HepG2 (cell line): ENCODE results near the gene ADARB2. TPM values are rescaled to one million over a fixed set of nuclear protein-coding genes. Genes with fewer than 3 reads are reported as not detected.

Experiments used
- ATAC-seq: fragments of 200-7000 bp; cut with Tn5 transposase; 3 replicates; pipeline ENCODE4 v1.9.1; 2020; ENCODE audit warnings: mild to moderate bottlenecking, moderate library complexity
- BruUV-seq: library from RNA; stranded (reverse); fragments of 400-500 nt; replicated peaks from 2 replicates; lab custom pipeline; 2021; lab: Mats Ljungman, UMichigan
- CTCF ChIA-PET: fragments of 300-600 bp; formaldehyde crosslinking; extraction: SDS; loops from one replicate; lab custom pipeline; 2021; ENCODE audit warnings: low total read pairs, inconsistent platforms, low intra/inter-chr PET ratio; lab: Yijun Ruan, JAX
- POLR2A ChIA-PET: fragments of 350-600 bp; sonication (Branson Sonifier 250); formaldehyde crosslinking; loops from one replicate; lab custom pipeline; 2020; ENCODE audit warnings: antibody characterized with exemption, inconsistent platforms; lab: Yijun Ruan, JAX
- DNase-seq: peaks from one replicate; pipeline ENCODE4 v3.0.0-alpha.2; 2015; ENCODE audit warnings: low spot score
- FAIRE-seq: peaks from 3 replicates; lab custom pipeline; 2011; peaks lifted over from hg19 to GRCh38; lab: Jason Lieb, UNC
- H2AFZ ChIP-seq: one replicate; pipeline ENCODE4 v1.6.1; 2011; ENCODE audit warnings: low read length, inconsistent platforms
- H3K27ac ChIP-seq: fragments of 300-600 bp; 3 replicates; pipeline ENCODE4 v1.8.0; 2011; ENCODE audit warnings: mixed run types, mild to moderate bottlenecking, mixed read lengths, low read length, inconsistent platforms; ENCODE audit not compliant: insufficient read depth; ENCODE audit errors: extremely low read length
- H3K27me3 ChIP-seq, 2 experiments: fragments of 200-600 bp in 1 of 2; 2 replicates in 1 of 2; 3 replicates in 1 of 2; pipeline versions ENCODE4 v1.6.0 to v1.8.0; 2011; ENCODE audit warnings: low read length in 2 of 2, mild to moderate bottlenecking in 2 of 2, moderate library complexity in 2 of 2, inconsistent platforms in 1 of 2; ENCODE audit not compliant: insufficient read depth in 2 of 2, control insufficient read depth in 1 of 2
- H3K36me3 ChIP-seq, 2 experiments: fragments of 200-600 bp in 1 of 2; replicated peaks in 1 of 2; 2 replicates in 1 of 2; 3 replicates in 1 of 2; pipeline versions ENCODE4 v1.5.1 to v1.8.0; 2011; ENCODE audit warnings: low read length in 2 of 2, inconsistent platforms in 1 of 2; ENCODE audit not compliant: insufficient read depth in 2 of 2, control insufficient read depth in 1 of 2
- H3K4me1 ChIP-seq: 2 replicates; pipeline ENCODE4 v1.5.1; 2012; ENCODE audit warnings: low read length, inconsistent platforms; ENCODE audit not compliant: insufficient read depth
- H3K4me2 ChIP-seq: 2 replicates; pipeline ENCODE4 v1.6.0; 2011; ENCODE audit warnings: low read depth, low read length, inconsistent platforms
- H3K4me3 ChIP-seq, 3 experiments: fragments of 200-600 bp in 1 of 3; sonication (generic), shearing (Covaris generic) in 1 of 3; replicated peaks in 1 of 3; 2 replicates each; pipeline ENCODE4 v1.5.1; 2011 to 2016; ENCODE audit warnings: low read length in 3 of 3, inconsistent platforms in 2 of 3, low read depth in 2 of 3, mild to moderate bottlenecking in 2 of 3, control low read depth in 1 of 3, mixed read lengths in 1 of 3; ENCODE audit not compliant: insufficient read depth in 1 of 3
- H3K79me2 ChIP-seq: one replicate; pipeline ENCODE4 v1.6.1; 2011; ENCODE audit warnings: low read length, inconsistent platforms; ENCODE audit not compliant: insufficient read depth
- H3K9ac ChIP-seq: 2 replicates; pipeline ENCODE4 v1.6.0; 2011; ENCODE audit warnings: mild to moderate bottlenecking, low read depth, low read length, inconsistent platforms; ENCODE audit not compliant: insufficient read depth
- H3K9me3 ChIP-seq: 2 replicates; pipeline ENCODE4 v1.5.1; 2012; ENCODE audit warnings: mild to moderate bottlenecking, low read length
- H4K20me1 ChIP-seq: 2 replicates; pipeline ENCODE4 v1.6.0; 2011; ENCODE audit warnings: inconsistent platforms, mild to moderate bottlenecking, low read length, moderate library complexity; ENCODE audit not compliant: insufficient read depth
- ATAD3A ChIP-seq: sonication (generic); formaldehyde crosslinking; IDR thresholded peaks from 2 replicates; pipeline ENCODE4 v1.4.0; 2020; ENCODE audit warnings: missing genetic modification reagents
- EP300 ChIP-seq, 3 experiments: sonication (generic) in 1 of 3; formaldehyde crosslinking in 1 of 3; IDR thresholded peaks; 2 replicates each; pipeline versions ENCODE4 v1.5.1 to v1.6.1; 2011 to 2020; ENCODE audit warnings: low read depth in 2 of 3, low read length in 2 of 3, borderline replicate concordance in 1 of 3, improper control_type of control experiment in 1 of 3, mild to moderate bottlenecking in 1 of 3, missing genetic modification reagents in 1 of 3, moderate library complexity in 1 of 3
- KDM5B ChIP-seq: sonication (generic); formaldehyde crosslinking; IDR thresholded peaks from 2 replicates; pipeline ENCODE4 v1.4.0; 2020; ENCODE audit warnings: missing genetic modification reagents, mild to moderate bottlenecking, borderline replicate concordance
- MIER2 ChIP-seq: IDR thresholded peaks from 2 replicates; pipeline ENCODE4 v1.6.1; 2016; ENCODE audit warnings: missing biosample characterization, missing genetic modification reagents
- NFE2L2 ChIP-seq: fragments of 150-350 bp; IDR thresholded peaks from 2 replicates; pipeline ENCODE4 v1.6.1; 2014; ENCODE audit warnings: low read length
- ZNF30 ChIP-seq: sonication (generic); formaldehyde crosslinking; IDR thresholded peaks from 2 replicates; pipeline ENCODE4 v1.5.0; 2020; ENCODE audit warnings: mild to moderate bottlenecking, missing genetic modification reagents
- ZNF343 ChIP-seq: sonication (generic); formaldehyde crosslinking; IDR thresholded peaks from 2 replicates; pipeline ENCODE4 v1.4.0; 2020; ENCODE audit warnings: mild to moderate bottlenecking, missing genetic modification reagents
- ZNF468 ChIP-seq: sonication (generic); formaldehyde crosslinking; IDR thresholded peaks from 2 replicates; pipeline ENCODE4 v1.8.0; 2022; ENCODE audit warnings: mild to moderate bottlenecking, moderate library complexity, missing genetic modification reagents
- WGBS: methylation state at CpG from one replicate; pipeline ENCODE4 v1.1.6; 2017; ENCODE audit warnings: low lambda C conversion rate; 5-methylcytosine and 5-hydroxymethylcytosine counted together
- in situ Hi-C: cut with HindIII; loops from 2 replicates; pipeline ENCODE4 v1.10.0; 2017; ENCODE audit warnings: low pct_unique_long_range_greater_than_20kb; ENCODE audit not compliant: extremely low pct_ligation_motif_present
- intact Hi-C: fragments of 100-400 bp; cut with micrococcal nuclease; formaldehyde crosslinking; loops from one replicate; pipeline ENCODE4 v1.10.0; 2022; ENCODE audit not compliant: unreplicated experiment
- polyA plus RNA-seq, 8 experiments: library from polyadenylated mRNA; depleted of rRNA in 3 of 8; stranded (reverse) in 7 of 8; unstranded in 1 of 8; fragments of >200 nt; fragmentation: Illumina TruSeq in 4 of 8; extraction: Trizol in 4 of 8; gene quantifications; 2 replicates each; pipeline versions ENCODE4 v1.2.1 to v1.2.3, GENCODE V29; 2011 to 2016; ENCODE audit warnings: low read depth in 4 of 8, missing spikeins in 1 of 8, mixed read lengths in 1 of 8; ENCODE audit not compliant: insufficient read depth in 1 of 8
- total RNA-seq, 5 experiments: library from RNA; depleted of rRNA; stranded (reverse); fragments of >200 nt; fragmentation: Illumina TruSeq; extraction: Trizol; gene quantifications; 2 replicates each; pipeline ENCODE4 v1.2.3, GENCODE V29; 2016; ENCODE audit warnings: low read depth in 1 of 5
- TF ChIP-seq, protein P1 (sequence below): sonication (generic); formaldehyde crosslinking; IDR thresholded peaks from 2 replicates; pipeline ENCODE4 v1.4.0; 2020; ENCODE audit warnings: mild to moderate bottlenecking, missing genetic modification reagents
- TF ChIP-seq, protein P2 (sequence below): sonication (generic); formaldehyde crosslinking; IDR thresholded peaks from 2 replicates; pipeline ENCODE4 v1.5.0; 2020; ENCODE audit warnings: missing genetic modification reagents
- TF ChIP-seq, protein P3 (sequence below): sonication (generic); formaldehyde crosslinking; IDR thresholded peaks from 2 replicates; pipeline ENCODE4 v1.8.1; 2022; ENCODE audit warnings: low read depth, mild to moderate bottlenecking, missing genetic modification reagents

ADARB2 gene
- total and polyA plus RNA-seq, 2 of the 13 experiments (the other 11 are each of a cell fraction or from before 2014, with no cell fraction given) = not detected

DNA sequence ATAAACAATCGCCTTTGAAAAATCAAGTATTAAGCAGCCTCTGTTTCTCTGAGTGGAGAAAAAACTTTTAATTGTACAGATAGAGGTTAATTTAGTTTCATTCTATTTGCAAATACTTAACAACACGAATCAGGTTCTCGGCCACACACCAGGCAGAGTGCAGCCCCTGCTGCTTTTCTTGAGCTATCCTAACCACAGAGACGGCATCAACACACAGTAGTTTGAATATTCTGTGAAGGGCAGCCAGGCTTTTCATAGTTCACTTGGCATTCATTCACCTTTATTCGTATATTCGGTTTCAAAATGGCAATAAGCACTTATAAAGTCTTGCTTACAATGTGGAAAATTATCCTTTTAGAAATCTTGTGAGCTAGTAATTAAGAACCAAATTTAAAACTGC, 5.7 kb downstream of the ADARB2 start:
- no peak overlapping the region for H3K4me3 ChIP-seq
- H4K20me1 ChIP-seq = no peaks in the 10 kb centered on the region
- FAIRE-seq (no peak), DNase-seq (no peak), ATAC-seq (no peak)
- BruUV-seq = no TSS peak
- WGBS = 0% methylated on average over 6 of the region's 6 CpGs
- ChIA-PET CTCF (no interaction called here), POLR2A (no interaction called here)
- H3K4me2 ChIP-seq = no peak overlapping the region
- peaks cover 4 to 38% of the 10 kb centered on the region in 2 experiments for H3K27me3 ChIP-seq
- in situ Hi-C loops (no loop called here), intact Hi-C loops (loop anchor here (5.0 kb wide), 1 partner anchor 619 kb away; no protein-coding TSS in a partner anchor)
- no peaks in the 10 kb centered on the region for H3K9me3 ChIP-seq
- H3K27ac ChIP-seq = no peak overlapping the region
- H3K4me1 ChIP-seq = no peaks in the 10 kb centered on the region
- TF ChIP-seq NFE2L2 (no peak), ATAD3A (CRISPR knock-in tag) (no peak), MIER2 (CRISPR knock-in tag) (no peak), ZNF30 (CRISPR knock-in tag) (no peak), ZNF468 (CRISPR knock-in tag) (no peak), EP300 (IDR thresholded peaks at IDR 0.05; ENCODE audit: low read depth in 2 of 2, low read length in 2 of 2) (no peak), EP300 (CRISPR knock-in tag; IDR thresholded peaks at IDR 0.05; ENCODE audit: borderline replicate concordance) (no peak), ZNF343 (no peak), KDM5B (CRISPR knock-in tag) (no peak)
- TF ChIP-seq, protein P1, sequence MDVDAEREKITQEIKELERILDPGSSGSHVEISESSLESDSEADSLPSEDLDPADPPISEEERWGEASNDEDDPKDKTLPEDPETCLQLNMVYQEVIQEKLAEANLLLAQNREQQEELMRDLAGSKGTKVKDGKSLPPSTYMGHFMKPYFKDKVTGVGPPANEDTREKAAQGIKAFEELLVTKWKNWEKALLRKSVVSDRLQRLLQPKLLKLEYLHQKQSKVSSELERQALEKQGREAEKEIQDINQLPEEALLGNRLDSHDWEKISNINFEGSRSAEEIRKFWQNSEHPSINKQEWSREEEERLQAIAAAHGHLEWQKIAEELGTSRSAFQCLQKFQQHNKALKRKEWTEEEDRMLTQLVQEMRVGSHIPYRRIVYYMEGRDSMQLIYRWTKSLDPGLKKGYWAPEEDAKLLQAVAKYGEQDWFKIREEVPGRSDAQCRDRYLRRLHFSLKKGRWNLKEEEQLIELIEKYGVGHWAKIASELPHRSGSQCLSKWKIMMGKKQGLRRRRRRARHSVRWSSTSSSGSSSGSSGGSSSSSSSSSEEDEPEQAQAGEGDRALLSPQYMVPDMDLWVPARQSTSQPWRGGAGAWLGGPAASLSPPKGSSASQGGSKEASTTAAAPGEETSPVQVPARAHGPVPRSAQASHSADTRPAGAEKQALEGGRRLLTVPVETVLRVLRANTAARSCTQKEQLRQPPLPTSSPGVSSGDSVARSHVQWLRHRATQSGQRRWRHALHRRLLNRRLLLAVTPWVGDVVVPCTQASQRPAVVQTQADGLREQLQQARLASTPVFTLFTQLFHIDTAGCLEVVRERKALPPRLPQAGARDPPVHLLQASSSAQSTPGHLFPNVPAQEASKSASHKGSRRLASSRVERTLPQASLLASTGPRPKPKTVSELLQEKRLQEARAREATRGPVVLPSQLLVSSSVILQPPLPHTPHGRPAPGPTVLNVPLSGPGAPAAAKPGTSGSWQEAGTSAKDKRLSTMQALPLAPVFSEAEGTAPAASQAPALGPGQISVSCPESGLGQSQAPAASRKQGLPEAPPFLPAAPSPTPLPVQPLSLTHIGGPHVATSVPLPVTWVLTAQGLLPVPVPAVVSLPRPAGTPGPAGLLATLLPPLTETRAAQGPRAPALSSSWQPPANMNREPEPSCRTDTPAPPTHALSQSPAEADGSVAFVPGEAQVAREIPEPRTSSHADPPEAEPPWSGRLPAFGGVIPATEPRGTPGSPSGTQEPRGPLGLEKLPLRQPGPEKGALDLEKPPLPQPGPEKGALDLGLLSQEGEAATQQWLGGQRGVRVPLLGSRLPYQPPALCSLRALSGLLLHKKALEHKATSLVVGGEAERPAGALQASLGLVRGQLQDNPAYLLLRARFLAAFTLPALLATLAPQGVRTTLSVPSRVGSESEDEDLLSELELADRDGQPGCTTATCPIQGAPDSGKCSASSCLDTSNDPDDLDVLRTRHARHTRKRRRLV (CRISPR knock-in tag) = no peak
- TF ChIP-seq, protein P2, sequence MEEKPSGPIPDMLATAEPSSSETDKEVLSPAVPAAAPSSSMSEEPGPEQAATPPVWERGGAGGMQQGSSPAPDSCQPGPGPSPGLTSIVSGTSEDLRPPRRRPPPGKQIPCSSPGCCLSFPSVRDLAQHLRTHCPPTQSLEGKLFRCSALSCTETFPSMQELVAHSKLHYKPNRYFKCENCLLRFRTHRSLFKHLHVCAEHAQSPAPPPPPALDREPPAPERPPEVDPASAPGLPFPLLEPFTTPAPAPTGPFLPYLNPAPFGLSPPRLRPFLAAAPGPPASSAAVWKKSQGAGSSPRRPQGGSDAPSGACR (CRISPR knock-in tag) = no peak
- TF ChIP-seq, protein P3, sequence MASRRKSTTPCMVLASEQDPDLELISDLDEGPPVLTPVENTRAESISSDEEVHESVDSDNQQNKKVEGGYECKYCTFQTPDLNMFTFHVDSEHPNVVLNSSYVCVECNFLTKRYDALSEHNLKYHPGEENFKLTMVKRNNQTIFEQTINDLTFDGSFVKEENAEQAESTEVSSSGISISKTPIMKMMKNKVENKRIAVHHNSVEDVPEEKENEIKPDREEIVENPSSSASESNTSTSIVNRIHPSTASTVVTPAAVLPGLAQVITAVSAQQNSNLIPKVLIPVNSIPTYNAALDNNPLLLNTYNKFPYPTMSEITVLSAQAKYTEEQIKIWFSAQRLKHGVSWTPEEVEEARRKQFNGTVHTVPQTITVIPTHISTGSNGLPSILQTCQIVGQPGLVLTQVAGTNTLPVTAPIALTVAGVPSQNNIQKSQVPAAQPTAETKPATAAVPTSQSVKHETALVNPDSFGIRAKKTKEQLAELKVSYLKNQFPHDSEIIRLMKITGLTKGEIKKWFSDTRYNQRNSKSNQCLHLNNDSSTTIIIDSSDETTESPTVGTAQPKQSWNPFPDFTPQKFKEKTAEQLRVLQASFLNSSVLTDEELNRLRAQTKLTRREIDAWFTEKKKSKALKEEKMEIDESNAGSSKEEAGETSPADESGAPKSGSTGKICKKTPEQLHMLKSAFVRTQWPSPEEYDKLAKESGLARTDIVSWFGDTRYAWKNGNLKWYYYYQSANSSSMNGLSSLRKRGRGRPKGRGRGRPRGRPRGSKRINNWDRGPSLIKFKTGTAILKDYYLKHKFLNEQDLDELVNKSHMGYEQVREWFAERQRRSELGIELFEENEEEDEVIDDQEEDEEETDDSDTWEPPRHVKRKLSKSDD (CRISPR knock-in tag) = no peak
- no peaks in the 10 kb centered on the region for H3K79me2 ChIP-seq
- no peak overlapping the region for H3K9ac ChIP-seq
- H3K36me3 ChIP-seq = no peaks in the 10 kb centered on the region
- H2AFZ ChIP-seq = no peak overlapping the region
